ENCODE measurements around the gene KIF6. TPM values are rescaled to one million over a fixed set of nuclear protein-coding genes. Genes with fewer than 3 reads are reported as not detected.

The KIF6 gene
- total RNA-seq, 1 experiment from 2014 or later: not detected

DNA sequence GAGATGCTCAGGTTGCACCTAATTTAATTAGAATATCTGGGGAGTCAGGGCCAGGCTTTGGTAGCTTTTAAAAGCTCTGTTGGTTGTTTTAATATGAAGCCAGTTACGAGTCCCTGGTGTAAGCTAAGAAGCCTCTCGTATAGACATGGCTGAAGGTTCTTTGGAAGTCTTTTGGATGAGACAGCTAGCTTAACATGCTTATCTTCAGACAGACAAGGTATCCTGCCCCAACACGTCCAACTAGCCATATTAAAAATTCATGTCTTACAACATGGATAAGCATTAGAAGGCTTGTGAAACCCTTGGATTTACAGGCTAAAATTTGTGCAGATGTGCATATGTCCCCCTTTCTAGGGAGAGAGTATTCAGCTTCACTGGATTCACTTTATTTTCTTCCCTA lies 297.1 kb downstream of the KIF6 start:
- Histone ChIP-seq H3K9ac (ENCODE audit: low read length) (no peak overlapping the region), H3K79me2 (ENCODE audit: insufficient read depth, low read length) (no peaks in the 10 kb centered on the region), H3K27me3 (ENCODE audit: insufficient read depth, low read length) (peaks cover 8% of the 10 kb centered on the region; the same call in 1 of the 2 replicates), H3K4me1 (ENCODE audit: control insufficient read depth in 1 of 2, insufficient read depth in 2 of 2, low read length in 2 of 2) (peaks cover 2 to 12% of the 10 kb centered on the region in 2 experiments; a peak in 2 of 4 replicates), H3K27ac (ENCODE audit: low read depth, low read length) (no peak overlapping the region), H3K36me3 (ENCODE audit: control insufficient read depth in 1 of 2, insufficient read depth in 2 of 2, low read length in 2 of 2) (no peaks in the 10 kb centered on the region), H4K20me1 (ENCODE audit: insufficient read depth) (no peaks in the 10 kb centered on the region), H3K4me2 (ENCODE audit: low read length) (no peak overlapping the region), H2AFZ (ENCODE audit: low read depth, low read length, poor library complexity, severe bottlenecking) (no peak overlapping the region), H3K9me2 (ENCODE audit: insufficient read depth) (no peaks in the 10 kb centered on the region), H3K4me3 (replicated peaks in 1 of 2; ENCODE audit: low read depth in 1 of 2, low read length in 2 of 2) (no peak overlapping the region), H3K9me3 (ENCODE audit: control insufficient read depth in 1 of 2, insufficient read depth in 1 of 2, low read depth in 1 of 2, low read length in 2 of 2) (no peaks in the 10 kb centered on the region)
- ChIA-PET POLR2A (no interaction called here), RAD21 (ENCODE audit: low non-redundant PET in 1 of 2, low total read pairs in 2 of 2, uncharacterized antibody in 2 of 2, unreplicated experiment in 2 of 2) (no interaction called here), CTCF (no interaction called here)
- TF ChIP-seq EGR1 (IDR thresholded peaks at IDR 0.05; ENCODE audit: low read depth) (no peak), SIN3A (IDR thresholded peaks at IDR 0.05; ENCODE audit: low read depth) (no peak), CEBPB (IDR thresholded peaks at IDR 0.05; ENCODE audit: low read depth) (no peak), MAX (IDR thresholded peaks at IDR 0.05) (no peak)
- intact Hi-C loops (cut with micrococcal nuclease): no loop called here
- no peak for DNase-seq (ENCODE audit: low read depth, low spot score)
- ATAC-seq: no peak
- no TSS peak for BruUV-seq (replicated peaks)

DNA sequence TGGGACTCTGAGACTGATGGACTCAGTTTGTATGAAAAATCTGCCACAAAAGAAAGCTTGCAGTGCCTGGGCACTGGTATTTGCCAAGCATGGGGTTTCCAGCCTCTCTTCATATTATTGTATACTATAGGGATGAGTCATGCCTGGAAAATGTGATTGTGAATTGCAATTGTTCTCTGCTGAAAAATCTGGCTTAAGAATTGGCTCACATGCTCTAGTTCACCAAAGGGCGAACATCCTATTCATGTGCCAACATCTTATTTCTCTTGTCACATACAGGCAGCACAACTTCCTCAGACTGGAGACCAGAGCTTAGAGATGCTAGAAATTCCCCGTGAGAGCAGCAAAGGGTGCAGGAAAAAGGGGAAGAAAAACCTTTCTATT lies 299.1 kb downstream of the KIF6 start:
- Histone ChIP-seq H3K4me1 (ENCODE audit: control insufficient read depth in 1 of 2, insufficient read depth in 2 of 2, low read length in 2 of 2) (peaks cover 2 to 6% of the 10 kb centered on the region in 2 experiments; a peak in 2 of 4 replicates), H3K36me3 (ENCODE audit: control insufficient read depth in 1 of 2, insufficient read depth in 2 of 2, low read length in 2 of 2) (no peaks in the 10 kb centered on the region), H3K4me2 (ENCODE audit: low read length) (0 out of 2 replicates have a peak overlapping the region, but pooled peaks have one; percentile 10), H3K27me3 (ENCODE audit: insufficient read depth, low read length) (peaks cover 8% of the 10 kb centered on the region; the same call in 1 of the 2 replicates), H3K9me2 (ENCODE audit: insufficient read depth) (no peaks in the 10 kb centered on the region), H3K4me3 (replicated peaks in 1 of 2; ENCODE audit: low read depth in 1 of 2, low read length in 2 of 2) (no peak overlapping the region), H3K79me2 (ENCODE audit: insufficient read depth, low read length) (no peaks in the 10 kb centered on the region), H3K9ac (ENCODE audit: low read length) (no peak overlapping the region), H4K20me1 (ENCODE audit: insufficient read depth) (no peaks in the 10 kb centered on the region), H3K9me3 (ENCODE audit: control insufficient read depth in 1 of 2, insufficient read depth in 1 of 2, low read depth in 1 of 2, low read length in 2 of 2) (no peaks in the 10 kb centered on the region), H3K27ac (ENCODE audit: low read depth, low read length) (no peak overlapping the region), H2AFZ (ENCODE audit: low read depth, low read length, poor library complexity, severe bottlenecking) (no peak overlapping the region)
- ChIA-PET CTCF (no interaction called here), POLR2A (no interaction called here), RAD21 (ENCODE audit: low non-redundant PET in 1 of 2, low total read pairs in 2 of 2, uncharacterized antibody in 2 of 2, unreplicated experiment in 2 of 2) (no interaction called here)
- TF ChIP-seq EZH2phosphoT487 (IDR thresholded peaks at IDR 0.05; ENCODE audit: borderline replicate concordance) (no peak), MAX (IDR thresholded peaks at IDR 0.05) (no peak), JUND (IDR thresholded peaks at IDR 0.05) (0 out of 2 replicates have a peak, but pooled peaks have one; percentile 11), FOSL1 (IDR thresholded peaks at IDR 0.05; ENCODE audit: low read depth) (peak; percentile 26; the same call in 1 of the 2 replicates)
- TF ChIP-seq, protein P1, sequence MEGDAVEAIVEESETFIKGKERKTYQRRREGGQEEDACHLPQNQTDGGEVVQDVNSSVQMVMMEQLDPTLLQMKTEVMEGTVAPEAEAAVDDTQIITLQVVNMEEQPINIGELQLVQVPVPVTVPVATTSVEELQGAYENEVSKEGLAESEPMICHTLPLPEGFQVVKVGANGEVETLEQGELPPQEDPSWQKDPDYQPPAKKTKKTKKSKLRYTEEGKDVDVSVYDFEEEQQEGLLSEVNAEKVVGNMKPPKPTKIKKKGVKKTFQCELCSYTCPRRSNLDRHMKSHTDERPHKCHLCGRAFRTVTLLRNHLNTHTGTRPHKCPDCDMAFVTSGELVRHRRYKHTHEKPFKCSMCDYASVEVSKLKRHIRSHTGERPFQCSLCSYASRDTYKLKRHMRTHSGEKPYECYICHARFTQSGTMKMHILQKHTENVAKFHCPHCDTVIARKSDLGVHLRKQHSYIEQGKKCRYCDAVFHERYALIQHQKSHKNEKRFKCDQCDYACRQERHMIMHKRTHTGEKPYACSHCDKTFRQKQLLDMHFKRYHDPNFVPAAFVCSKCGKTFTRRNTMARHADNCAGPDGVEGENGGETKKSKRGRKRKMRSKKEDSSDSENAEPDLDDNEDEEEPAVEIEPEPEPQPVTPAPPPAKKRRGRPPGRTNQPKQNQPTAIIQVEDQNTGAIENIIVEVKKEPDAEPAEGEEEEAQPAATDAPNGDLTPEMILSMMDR (IDR thresholded peaks at IDR 0.05 in 2 of 3, conservative IDR thresholded peaks at IDR 0.05 in 1 of 3; ENCODE audit: borderline replicate concordance in 1 of 3, insufficient read depth in 1 of 3, low read depth in 2 of 3, low read length in 2 of 3): no peak
- BruUV-seq (replicated peaks): no TSS peak
- ATAC-seq (peak; percentile 34; the same call in 1 of the 2 replicates), DNase-seq (ENCODE audit: low read depth, low spot score) (no peak)
- intact Hi-C loops (cut with micrococcal nuclease): no loop called here
